HEK293 (cell line): ENCODE results near the gene CBX7.

Source experiments
- CTCF ChIA-PET: fragments of 350-600 bp; formaldehyde crosslinking; extraction: SDS; loops from one replicate; lab custom pipeline; 2021; ENCODE audit warnings: antibody characterized with exemption; lab: Yijun Ruan, JAX
- POLR2A ChIA-PET: fragments of 300-600 bp; formaldehyde crosslinking; extraction: SDS; loops from one replicate; lab custom pipeline; 2020; ENCODE audit warnings: antibody characterized with exemption, inconsistent platforms; lab: Yijun Ruan, JAX
- H3K27ac ChIP-seq: fragments of 200-500 bp; sonication (Bioruptor generic); 2 replicates; pipeline ENCODE4 v1.5.1; 2014; ENCODE audit warnings: low read depth, low read length, control low read depth, inconsistent platforms; ENCODE audit errors: extremely low read depth
- H3K36me3 ChIP-seq, 2 experiments: fragments of 200-500 bp in 1 of 2; sonication (Bioruptor generic) in 1 of 2; 1 replicate in 1 of 2; 2 replicates in 1 of 2; pipeline ENCODE4 v1.5.1; 2014 to 2017; ENCODE audit warnings: inconsistent platforms in 2 of 2, low read length in 2 of 2; ENCODE audit not compliant: control insufficient read depth in 2 of 2, insufficient read depth in 1 of 2
- H3K4me1 ChIP-seq: fragments of 200-500 bp; sonication (Bioruptor generic); 2 replicates; pipeline ENCODE4 v1.5.1; 2014; ENCODE audit warnings: mild to moderate bottlenecking, low read length, inconsistent platforms; ENCODE audit not compliant: control insufficient read depth, insufficient read depth
- H3K4me3 ChIP-seq: 2 replicates; pipeline ENCODE4 v1.5.1; 2011; ENCODE audit warnings: low read depth, mild to moderate bottlenecking, control low read depth, low read length, moderate library complexity
- H3K9me3 ChIP-seq: fragments of 200-500 bp; sonication (Bioruptor generic); 2 replicates; pipeline ENCODE4 v1.5.1; 2014; ENCODE audit warnings: low read depth, low read length, inconsistent platforms; ENCODE audit not compliant: control insufficient read depth, insufficient read depth
- AEBP2 ChIP-seq: fragments of 450-650 bp; formaldehyde crosslinking; IDR thresholded peaks from 2 replicates; pipeline ENCODE4 v1.5.1; 2016; ENCODE audit warnings: missing biosample characterization, missing genetic modification characterization, borderline replicate concordance
- GLI2 ChIP-seq: fragments of 450-650 bp; formaldehyde crosslinking; IDR thresholded peaks from 2 replicates; pipeline ENCODE4; 2017; ENCODE audit warnings: missing biosample characterization, missing genetic modification characterization, low read depth, borderline replicate concordance
- KLF16 ChIP-seq: fragments of 450-650 bp; formaldehyde crosslinking; IDR thresholded peaks from 2 replicates; pipeline ENCODE4 v1.5.1; 2017; ENCODE audit warnings: missing biosample characterization, missing genetic modification characterization
- ZFHX2 ChIP-seq: fragments of 450-650 bp; formaldehyde crosslinking; conservative IDR thresholded peaks from 2 replicates; pipeline ENCODE4 v1.5.1; 2016; ENCODE audit warnings: missing biosample characterization, missing genetic modification characterization
- ZNF510 ChIP-seq: fragments of 450-650 bp; formaldehyde crosslinking; IDR thresholded peaks from 2 replicates; pipeline ENCODE4 v1.5.1; 2018; ENCODE audit warnings: mild to moderate bottlenecking, missing genetic modification characterization, missing biosample characterization; ENCODE audit not compliant: insufficient replicate concordance
- ZNF521 ChIP-seq: fragments of 450-650 bp; formaldehyde crosslinking; IDR thresholded peaks from 2 replicates; pipeline ENCODE4 v1.5.1; 2017; ENCODE audit warnings: missing biosample characterization, mild to moderate bottlenecking, missing genetic modification characterization
- ZNF544 ChIP-seq: fragments of 450-650 bp; formaldehyde crosslinking; IDR thresholded peaks from 2 replicates; pipeline ENCODE4 v1.5.0; 2017; ENCODE audit warnings: missing biosample characterization, missing genetic modification characterization
- ZNF558 ChIP-seq: fragments of 450-650 bp; formaldehyde crosslinking; IDR thresholded peaks from 2 replicates; pipeline ENCODE4 v1.5.1; 2016; ENCODE audit warnings: missing biosample characterization, missing genetic modification characterization
- ZNF600 ChIP-seq: fragments of 450-650 bp; formaldehyde crosslinking; IDR thresholded peaks from 2 replicates; pipeline ENCODE4 v1.5.1; 2016; ENCODE audit warnings: missing biosample characterization, missing genetic modification characterization
- ZNF664 ChIP-seq: fragments of 450-650 bp; formaldehyde crosslinking; IDR thresholded peaks from 2 replicates; pipeline ENCODE4 v1.5.1; 2016; ENCODE audit warnings: missing biosample characterization, missing genetic modification characterization
- ZNF677 ChIP-seq: fragments of 450-650 bp; IDR thresholded peaks from 2 replicates; pipeline ENCODE4 v1.5.0; 2018; ENCODE audit warnings: missing biosample characterization, mild to moderate bottlenecking, missing genetic modification characterization, moderate library complexity
- ZNF785 ChIP-seq: fragments of 450-650 bp; formaldehyde crosslinking; IDR thresholded peaks from 2 replicates; pipeline ENCODE4 v1.5.1; 2016; ENCODE audit warnings: missing biosample characterization, missing genetic modification characterization
- ZNF791 ChIP-seq: fragments of 450-650 bp; formaldehyde crosslinking; IDR thresholded peaks from 2 replicates; pipeline ENCODE4 v1.5.1; 2016; ENCODE audit warnings: missing biosample characterization, missing genetic modification characterization
- TF ChIP-seq, protein P1 (sequence below): fragments of 450-650 bp; formaldehyde crosslinking; conservative IDR thresholded peaks from 2 replicates; pipeline ENCODE4 v1.5.1; 2016; ENCODE audit warnings: low read depth, missing biosample characterization, missing genetic modification characterization

The CBX7 gene

DNA sequence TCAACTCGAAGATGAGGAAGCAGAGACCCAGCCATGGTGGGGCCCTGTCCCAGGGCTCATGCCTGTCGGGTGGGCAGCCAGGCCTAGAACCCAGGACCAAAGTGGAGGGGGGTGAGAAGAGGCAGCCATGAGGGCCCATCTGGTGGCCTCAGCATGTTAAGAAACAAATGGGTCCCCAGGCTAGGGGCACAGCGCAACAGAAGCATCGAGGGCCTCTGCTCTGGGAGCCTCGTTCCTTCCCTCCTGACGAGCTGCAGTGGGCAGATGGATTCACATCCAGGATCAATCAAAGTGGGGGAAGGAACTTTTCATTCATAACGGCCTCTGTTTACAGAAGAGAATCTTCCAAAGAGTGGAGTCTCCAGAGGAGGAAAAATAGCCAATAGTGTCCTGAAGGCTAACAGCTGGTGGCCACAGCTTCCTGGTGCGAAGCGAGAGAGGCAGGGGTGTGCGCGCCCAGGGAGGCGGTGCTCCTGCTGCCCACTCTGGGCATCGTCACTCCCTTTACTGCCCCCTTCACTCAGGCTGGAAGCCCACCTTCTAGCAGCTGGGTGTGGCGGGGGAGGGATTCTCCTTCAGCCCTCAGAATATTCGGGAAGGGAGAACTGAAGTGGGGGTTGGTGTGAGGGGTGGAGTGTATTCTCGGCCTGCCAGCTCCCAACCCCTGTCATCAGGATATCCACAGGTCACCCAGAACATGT is 4.3 kb downstream of the CBX7 start (continued):
- TF ChIP-seq ZNF791 (tag by site-specific recombination) (no peak), AEBP2 (tag by site-specific recombination) (no peak), ZNF785 (no peak), ZNF510 (tag by site-specific recombination) (no peak), ZNF600 (tag by site-specific recombination) (no peak), ZFHX2 (tag by site-specific recombination) (no peak), ZNF521 (no peak), ZNF544 (tag by site-specific recombination) (no peak)

DNA sequence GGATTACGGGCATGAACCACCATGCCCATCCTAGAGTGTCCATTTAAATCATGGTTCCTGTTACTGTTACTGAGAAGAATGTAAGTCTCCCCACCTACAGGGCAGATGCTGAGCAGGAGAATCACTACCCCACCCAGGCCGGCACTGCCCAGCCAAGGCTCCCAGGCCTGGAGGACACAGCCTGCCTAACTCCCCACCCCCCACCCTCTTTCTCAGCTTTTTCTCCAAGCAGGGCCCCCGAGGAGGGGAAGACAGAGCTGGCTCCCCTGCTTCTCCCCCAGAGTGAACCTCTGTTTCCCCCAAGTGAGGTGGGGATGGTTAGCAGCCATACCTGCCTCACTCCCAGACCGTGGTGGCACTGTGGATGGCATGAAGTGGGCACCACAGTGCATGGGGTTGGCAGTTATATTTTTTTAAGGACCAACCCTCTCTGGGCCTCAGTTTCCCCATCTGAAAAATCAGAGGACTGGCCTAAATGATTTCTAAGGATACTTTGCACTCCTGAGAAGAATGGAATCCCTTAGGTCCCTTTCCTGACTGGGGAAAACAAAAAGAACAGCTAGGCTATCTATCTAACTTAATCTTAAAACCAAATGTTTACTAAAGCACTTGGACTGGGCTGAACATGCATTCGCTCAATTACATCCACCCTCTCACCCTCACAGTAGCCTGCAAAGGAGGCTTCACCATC is 5.0 kb downstream of the CBX7 start:
- Histone ChIP-seq H3K4me1 (peaks cover 6% of the 10 kb centered on the region; the same call in 1 of the 2 replicates), H3K27ac (no peak overlapping the region), H3K36me3 (peaks cover 0 to 10% of the 10 kb centered on the region in 2 experiments; a peak in 1 of 3 replicates), H3K9me3 (no peaks in the 10 kb centered on the region), H3K4me3 (no peak overlapping the region)
- CTCF ChIA-PET, result interaction anchor here (0.6 to 2.0 kb wide), 3 partner anchors 12 to 614 kb away, joined by 4 to 6 read pairs (median 6); no protein-coding TSS in a partner anchor
- TF ChIP-seq GLI2 (no peak), ZNF558 (no peak), ZNF664 (tag by site-specific recombination) (peak; percentile 59; the same call in 1 of the 2 replicates), ZNF677 (tag by site-specific recombination) (peak; percentile 96), KLF16 (tag by site-specific recombination) (no peak)
- TF ChIP-seq, protein P1, sequence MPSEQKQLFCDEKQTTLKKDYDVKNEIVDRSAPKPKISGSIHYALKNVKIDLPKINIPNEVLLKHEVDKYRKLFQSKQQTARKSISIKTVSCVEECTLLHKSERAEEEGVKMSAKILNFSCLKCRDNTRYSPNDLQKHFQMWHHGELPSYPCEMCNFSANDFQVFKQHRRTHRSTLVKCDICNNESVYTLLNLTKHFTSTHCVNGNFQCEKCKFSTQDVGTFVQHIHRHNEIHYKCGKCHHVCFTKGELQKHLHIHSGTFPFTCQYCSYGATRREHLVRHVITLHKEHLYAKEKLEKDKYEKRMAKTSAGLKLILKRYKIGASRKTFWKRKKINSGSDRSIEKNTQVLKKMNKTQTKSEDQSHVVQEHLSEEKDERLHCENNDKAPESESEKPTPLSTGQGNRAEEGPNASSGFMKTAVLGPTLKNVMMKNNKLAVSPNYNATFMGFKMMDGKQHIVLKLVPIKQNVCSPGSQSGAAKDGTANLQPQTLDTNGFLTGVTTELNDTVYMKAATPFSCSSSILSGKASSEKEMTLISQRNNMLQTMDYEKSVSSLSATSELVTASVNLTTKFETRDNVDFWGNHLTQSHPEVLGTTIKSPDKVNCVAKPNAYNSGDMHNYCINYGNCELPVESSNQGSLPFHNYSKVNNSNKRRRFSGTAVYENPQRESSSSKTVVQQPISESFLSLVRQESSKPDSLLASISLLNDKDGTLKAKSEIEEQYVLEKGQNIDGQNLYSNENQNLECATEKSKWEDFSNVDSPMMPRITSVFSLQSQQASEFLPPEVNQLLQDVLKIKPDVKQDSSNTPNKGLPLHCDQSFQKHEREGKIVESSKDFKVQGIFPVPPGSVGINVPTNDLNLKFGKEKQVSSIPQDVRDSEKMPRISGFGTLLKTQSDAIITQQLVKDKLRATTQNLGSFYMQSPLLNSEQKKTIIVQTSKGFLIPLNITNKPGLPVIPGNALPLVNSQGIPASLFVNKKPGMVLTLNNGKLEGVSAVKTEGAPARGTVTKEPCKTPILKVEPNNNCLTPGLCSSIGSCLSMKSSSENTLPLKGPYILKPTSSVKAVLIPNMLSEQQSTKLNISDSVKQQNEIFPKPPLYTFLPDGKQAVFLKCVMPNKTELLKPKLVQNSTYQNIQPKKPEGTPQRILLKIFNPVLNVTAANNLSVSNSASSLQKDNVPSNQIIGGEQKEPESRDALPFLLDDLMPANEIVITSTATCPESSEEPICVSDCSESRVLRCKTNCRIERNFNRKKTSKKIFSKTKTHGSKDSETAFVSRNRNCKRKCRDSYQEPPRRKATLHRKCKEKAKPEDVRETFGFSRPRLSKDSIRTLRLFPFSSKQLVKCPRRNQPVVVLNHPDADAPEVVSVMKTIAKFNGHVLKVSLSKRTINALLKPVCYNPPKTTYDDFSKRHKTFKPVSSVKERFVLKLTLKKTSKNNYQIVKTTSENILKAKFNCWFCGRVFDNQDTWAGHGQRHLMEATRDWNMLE (tag by site-specific recombination), result no peak
- POLR2A ChIA-PET, result interaction anchor here (0.6 to 2.3 kb wide), 2 partner anchors 172 to 181 kb away, joined by 5 to 15 read pairs; partner anchors contain the start of gene RPL3
